ENCODE data around the gene LOXL4.

LOXL4 gene

DNA sequence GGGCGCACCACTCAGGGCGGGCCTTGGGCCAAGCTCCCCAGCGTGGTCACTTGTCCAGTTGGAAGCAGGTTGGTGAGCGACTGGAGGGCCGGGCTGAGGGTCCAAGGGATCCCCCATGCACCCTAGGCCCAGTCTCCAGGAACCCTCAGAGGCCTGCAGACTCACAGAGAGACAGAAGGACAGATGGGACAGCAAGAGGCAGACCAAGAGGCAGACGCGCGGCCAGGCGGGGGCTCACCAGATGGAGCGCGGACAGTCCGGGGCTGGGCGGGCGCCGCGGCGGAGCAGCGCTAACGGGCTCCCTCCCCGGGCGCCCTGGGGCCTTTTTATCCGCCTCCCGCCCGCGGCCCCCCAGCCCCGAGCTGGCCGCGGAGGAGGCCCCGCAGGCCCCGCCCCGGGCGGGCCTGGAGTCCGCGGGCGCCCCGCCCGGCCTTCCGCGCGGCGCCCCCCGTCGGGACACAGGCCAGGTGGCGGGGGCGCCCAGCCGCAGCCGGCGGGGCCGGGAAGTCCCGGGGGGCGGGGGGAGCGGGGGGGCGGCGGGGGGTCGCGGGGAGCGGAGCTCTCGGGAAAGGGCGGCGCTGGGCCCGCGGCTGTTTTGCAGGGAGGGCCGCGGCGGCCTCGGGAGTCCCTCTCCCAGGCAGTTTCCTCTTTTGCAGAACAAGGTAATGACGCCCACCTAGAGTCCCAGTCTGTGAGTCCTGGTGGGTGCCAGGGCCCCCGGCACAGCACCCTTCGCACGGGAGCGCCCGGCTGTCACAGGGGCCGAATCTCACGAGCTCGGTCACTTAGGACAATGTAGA is at the start of gene LOXL4:
TSS of gene LOXL4 (minus strand) at position 301 of the 800 bp plus-strand sequence. CDS start 5,175 bp downstream, outside the sequence.
- no peak for DNase-seq (ENCODE audit: low read depth in 3 of 3, low spot score in 1 of 3)

DNA sequence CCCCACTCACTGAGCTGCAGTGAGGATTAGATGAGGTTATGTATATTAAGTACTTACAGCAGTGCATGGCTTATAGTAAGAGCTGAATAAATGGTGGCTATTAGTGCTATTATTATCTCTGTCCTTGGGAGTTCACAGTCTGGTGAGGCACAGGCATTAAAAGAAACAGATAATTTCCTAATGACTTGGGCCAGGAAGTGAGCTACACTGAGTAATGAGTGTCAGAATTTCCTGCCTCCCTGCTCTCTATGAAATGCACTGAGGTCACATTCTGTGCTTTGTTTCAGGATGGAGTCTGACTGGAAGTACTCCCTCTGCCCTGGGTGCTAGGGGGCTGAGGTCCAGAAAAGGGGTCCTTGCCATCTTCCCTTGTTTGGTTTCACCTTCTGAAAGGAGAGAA is 48.7 kb upstream of the LOXL4 start:
- no peak for DNase-seq (ENCODE audit: low read depth in 3 of 3, low spot score in 1 of 3)

- DNase-seq (ENCODE audit: low read depth in 3 of 3, low spot score in 1 of 3): no peak
Observed at GRCh38 chr10:98316170-98316569, 48.2 kb upstream of the LOXL4 start.

GRCh38 chr10:98314532-98315284 is 46.7 kb upstream of the LOXL4 start:
- no peak for DNase-seq (ENCODE audit: low read depth in 3 of 3, low spot score in 1 of 3)

DNA sequence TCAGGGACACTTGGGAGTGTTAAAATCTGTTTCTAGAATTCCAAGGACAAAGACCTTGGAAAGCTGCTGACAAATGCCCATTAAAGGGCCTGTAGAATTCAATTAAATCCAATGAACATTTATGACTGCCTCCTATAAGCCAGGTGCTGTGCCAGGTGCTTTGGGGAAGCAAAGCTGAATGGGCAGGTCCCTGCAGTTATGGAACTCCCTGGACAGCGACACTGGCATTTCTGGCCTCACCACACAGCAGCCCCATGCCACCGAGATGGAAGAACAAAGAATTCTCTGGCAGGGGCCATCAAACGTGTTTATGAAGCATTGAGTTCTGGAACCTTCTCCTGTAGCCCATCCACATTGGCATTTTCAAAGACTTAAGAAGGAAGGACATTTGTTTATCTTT is 45.6 kb upstream of the LOXL4 start:
- no peak for DNase-seq (ENCODE audit: low read depth in 3 of 3, low spot score in 1 of 3)

- DNase-seq (ENCODE audit: low read depth in 3 of 3, low spot score in 1 of 3): no peak
Observed at GRCh38 chr10:98312822-98313221, 44.8 kb upstream of the LOXL4 start.

- no peak for DNase-seq (ENCODE audit: low read depth in 3 of 3, low spot score in 1 of 3)
Observed at GRCh38 chr10:98312349-98312748, 44.4 kb upstream of the LOXL4 start.

GRCh38 chr10:98310701-98311100 is 42.7 kb upstream of the LOXL4 start:
- no peak for DNase-seq (ENCODE audit: low read depth in 3 of 3, low spot score in 1 of 3)

- DNase-seq (ENCODE audit: low read depth in 3 of 3, low spot score in 1 of 3): no peak
Observed at GRCh38 chr10:98309366-98310355, 41.7 kb upstream of the LOXL4 start.

- DNase-seq (ENCODE audit: low read depth in 3 of 3, low spot score in 1 of 3): no peak
Observed at GRCh38 chr10:98308669-98309365, 40.8 kb upstream of the LOXL4 start.

GRCh38 chr10:98307916-98308541 is 40.0 kb upstream of the LOXL4 start:
- no peak for DNase-seq (ENCODE audit: low read depth in 3 of 3, low spot score in 1 of 3)

DNA sequence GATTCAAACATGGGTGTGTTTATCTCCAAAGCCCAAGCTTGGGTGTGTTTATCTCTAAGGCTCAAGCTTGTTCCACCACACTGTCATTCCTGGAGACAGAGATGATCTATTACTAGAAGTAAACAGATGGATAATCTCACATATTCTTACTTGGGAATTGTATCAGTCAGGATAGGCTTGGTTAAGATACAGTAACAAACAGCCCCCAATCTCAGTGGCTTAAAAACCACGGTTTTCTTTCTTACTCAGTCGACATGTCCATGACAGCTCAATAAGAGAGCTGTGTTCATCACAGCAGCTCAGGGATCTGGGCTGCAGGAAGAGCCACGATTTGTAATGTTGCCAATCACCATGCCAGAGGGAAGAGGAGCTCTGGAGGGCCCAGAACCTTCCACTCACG is 38.5 kb upstream of the LOXL4 start:
- DNase-seq (ENCODE audit: low read depth in 3 of 3, low spot score in 1 of 3): no peak

- no peak for DNase-seq (ENCODE audit: low read depth in 3 of 3, low spot score in 1 of 3)
Observed at GRCh38 chr10:98303569-98303968, 35.6 kb upstream of the LOXL4 start.

DNA sequence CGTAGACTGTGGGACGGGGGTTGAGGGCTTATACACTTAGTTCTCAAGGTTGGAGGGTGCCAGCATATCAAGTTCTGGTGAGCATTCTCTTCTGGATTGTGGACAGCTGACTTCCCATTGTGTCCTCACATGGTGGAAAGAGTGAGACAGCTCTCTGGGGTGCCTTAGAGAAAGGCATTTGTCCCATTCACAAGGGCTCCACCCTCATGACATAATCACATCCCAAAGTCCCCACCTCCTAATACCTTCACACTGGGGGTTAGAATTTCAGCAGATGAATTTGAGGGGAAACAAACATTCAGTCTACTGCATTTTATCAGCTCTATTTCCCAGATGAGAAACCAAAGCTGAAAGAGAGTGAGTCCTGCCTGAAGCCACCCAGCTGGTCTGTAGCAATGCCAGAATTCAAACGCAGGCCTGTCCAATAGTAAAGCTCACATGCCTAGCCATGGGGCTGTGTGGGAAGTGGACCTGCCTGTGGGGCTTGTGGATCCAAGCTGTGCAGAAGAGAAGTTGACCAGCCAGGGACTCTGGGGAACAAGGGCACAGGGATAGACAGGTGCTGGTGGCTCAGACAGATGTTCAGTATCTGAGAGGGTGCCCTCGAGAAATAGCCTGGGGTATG is 34.9 kb upstream of the LOXL4 start:
- DNase-seq (ENCODE audit: low read depth in 3 of 3, low spot score in 1 of 3): no peak

GRCh38 chr10:98301664-98302319 is 33.8 kb upstream of the LOXL4 start:
- no peak for DNase-seq (ENCODE audit: low read depth in 3 of 3, low spot score in 1 of 3)

DNA sequence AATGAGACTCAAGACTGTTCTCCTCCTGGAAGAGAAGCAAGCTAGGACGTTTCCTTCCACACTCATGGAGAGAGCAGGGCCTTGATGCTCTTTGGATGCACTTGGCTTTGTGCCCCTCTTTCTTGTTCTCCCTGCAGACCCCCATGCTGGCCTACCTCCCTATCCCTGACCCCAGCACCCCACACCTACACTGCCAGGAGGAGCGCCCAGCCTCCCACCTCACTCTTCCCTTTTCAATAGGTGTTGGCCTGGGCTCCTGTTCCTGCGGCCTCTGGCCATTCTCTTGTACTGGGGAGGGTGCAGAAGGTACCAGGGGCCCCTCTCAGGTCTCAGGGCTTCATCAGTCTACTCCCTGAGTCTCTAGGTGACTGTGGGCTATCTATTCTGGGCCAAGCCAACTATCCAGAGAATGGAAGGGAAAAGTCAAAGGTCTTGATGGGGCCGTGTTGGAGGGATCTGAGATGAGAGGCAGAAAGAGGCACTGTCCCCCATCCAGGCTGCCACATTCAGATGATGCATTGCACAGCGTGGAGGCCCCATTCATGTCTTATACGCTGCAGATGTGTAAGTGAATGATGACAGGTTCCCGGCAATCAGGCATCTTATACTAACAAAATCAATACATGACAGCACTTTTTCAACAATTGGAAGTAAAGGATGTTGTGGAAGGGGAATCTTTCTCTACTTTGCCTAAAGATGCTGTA is 32.7 kb upstream of the LOXL4 start:
- DNase-seq (ENCODE audit: low read depth in 3 of 3, low spot score in 1 of 3): no peak

DNA sequence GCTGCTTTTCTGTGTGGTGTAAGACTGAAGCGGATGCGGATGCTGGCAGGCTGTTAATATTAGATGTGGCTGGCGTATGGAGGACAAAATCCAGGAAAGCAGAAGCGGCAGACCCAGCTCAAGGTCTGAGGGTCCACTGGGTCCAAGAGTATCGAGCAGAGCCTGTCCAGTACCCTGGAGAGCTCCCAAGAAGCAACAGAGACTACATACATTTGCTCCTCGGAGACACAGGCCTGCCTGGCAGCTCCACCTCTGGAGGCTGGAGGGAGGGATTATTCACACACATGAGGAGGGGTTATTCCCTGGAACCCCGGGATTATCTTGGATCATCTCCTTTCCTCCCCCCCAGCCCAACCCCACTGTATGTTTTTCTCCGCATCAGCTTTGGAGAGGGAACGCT is 31.3 kb upstream of the LOXL4 start:
- DNase-seq (ENCODE audit: low read depth in 3 of 3, low spot score in 1 of 3): no peak

- no peak for DNase-seq (ENCODE audit: low read depth in 3 of 3, low spot score in 1 of 3)
Observed at GRCh38 chr10:98296524-98296923, 28.5 kb upstream of the LOXL4 start.

DNA sequence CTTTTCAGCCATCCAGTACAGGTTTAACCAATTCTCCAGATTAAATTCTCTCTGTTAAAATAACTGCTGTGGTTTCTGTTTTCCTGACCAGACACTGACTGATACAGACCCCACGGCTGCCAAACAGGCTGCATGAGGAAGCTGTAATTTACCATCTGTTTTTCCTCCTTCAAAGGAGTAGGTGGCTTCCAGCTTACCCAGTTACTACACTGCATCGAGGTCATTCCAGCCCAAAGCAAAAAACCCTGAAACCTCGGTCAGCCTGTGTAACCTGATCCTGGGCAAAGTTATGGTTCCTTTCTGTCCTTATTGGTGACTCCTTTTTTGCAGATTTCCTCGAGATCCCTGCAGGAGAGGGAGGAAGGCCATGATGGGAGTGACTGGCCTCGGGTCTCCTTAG is 27.9 kb upstream of the LOXL4 start:
- DNase-seq (ENCODE audit: low read depth in 3 of 3, low spot score in 1 of 3): no peak
